CD4-positive, alpha-beta T cell treated with Interleukin-15 for 1 hour (primary cell): ENCODE results near the gene PPP1CA.

Experiments used
- DNase-seq: peaks from one replicate; pipeline ENCODE4 v3.0.0-alpha.2; 2020

PPP1CA gene

GRCh38 chr11:67400942-67401494 lies 640 bp downstream of the PPP1CA start:
- DNase-seq: no peak

GRCh38 chr11:67400251-67400941 lies 1.3 kb downstream of the PPP1CA start:
- DNase-seq: no peak

DNA sequence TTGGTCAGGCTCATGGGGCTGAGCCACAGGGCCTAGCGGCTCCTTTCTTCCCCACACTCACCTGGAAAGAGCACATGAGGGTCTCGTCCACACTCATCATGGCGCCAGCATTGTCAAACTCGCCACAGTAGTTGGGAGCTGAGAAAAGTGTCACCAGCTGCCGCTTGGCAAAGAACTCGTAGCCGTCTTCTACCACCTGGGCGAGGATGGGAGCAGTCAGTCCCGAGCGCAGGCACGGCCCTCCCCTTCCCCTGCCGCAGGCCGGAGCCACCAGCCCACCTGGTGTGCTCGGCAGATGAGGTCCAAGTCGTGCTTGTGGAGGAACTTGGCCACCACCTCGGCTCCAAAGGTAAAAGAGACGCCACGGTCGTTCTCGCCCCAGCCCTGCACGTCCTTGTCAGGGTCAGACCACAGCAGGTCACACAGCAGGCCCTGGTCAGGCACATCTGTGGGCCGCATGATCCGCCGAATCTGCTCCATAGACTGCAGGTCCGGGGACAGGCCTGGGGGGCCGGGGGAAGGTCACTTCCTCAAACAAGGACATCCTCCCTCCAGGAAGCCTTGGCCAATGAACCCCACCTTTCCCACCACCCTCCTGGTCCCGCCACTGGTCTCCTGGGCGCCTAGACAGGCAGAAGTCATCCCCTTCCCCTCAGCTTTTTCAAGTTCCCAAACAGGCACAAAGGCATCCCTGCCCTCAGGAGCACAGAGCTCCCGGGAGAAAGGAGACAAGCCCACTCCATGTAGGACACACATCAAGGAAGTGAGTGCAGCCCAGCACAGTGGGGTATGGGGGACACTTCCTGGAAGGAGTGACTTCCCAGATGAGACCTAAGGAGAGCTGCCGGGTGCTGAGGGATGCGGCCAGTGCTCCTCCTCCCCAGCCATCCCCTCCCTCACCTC lies 2.7 kb downstream of the PPP1CA start:
- DNase-seq: no peak

GRCh38 chr11:67397986-67398660 lies 3.5 kb downstream of the PPP1CA start:
- DNase-seq: no peak

GRCh38 chr11:67397536-67397935 lies 4.1 kb downstream of the PPP1CA start:
- DNase-seq: no peak

- DNase-seq: no peak
Measured at GRCh38 chr11:67396587-67397389, 4.9 kb downstream of the PPP1CA start.

GRCh38 chr11:67396259-67396581 lies 5.4 kb downstream of the PPP1CA start:
- no peak for DNase-seq

GRCh38 chr11:67395555-67396258 lies 6.0 kb downstream of the PPP1CA start:
- DNase-seq: no peak

DNA sequence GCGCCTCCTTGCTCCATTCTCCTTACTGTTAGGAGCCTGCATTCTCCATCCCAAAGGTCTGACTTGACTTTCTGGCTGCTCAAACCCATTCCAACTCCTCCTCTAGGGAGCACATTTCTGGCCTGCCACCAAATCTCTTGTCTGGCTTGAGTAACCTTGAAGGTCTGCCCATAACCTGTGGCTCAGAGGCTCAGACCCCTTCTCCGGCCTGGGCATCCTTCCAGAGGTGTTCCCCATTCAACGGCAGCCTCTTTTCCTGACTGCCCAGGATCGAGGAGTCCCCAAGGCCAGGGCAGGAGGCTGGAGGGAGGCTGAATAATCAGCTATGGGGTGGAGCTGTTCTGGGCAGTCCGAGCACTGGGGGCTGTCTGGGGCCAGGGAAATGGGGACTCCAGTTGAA lies 7.7 kb downstream of the PPP1CA start:
- DNase-seq: no peak

DNA sequence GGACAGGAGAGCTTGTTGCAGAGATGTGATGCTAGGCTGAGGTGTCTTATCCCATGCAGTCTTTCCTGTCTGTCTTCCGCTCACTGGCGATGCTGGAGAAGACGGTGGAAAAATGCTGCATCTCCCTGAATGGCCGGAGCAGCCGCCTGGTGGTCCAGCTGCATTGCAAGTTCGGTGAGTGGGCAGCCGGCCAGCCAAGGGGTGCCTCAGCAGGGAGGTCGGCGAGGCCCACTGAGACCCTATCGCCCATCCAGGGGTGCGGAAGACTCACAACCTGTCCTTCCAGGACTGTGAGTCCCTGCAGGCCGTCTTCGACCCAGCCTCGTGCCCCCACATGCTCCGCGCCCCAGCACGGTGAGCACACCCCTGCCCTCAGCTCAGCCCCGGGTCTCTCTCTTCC lies 8.2 kb downstream of the PPP1CA start:
- DNase-seq: no peak

DNA sequence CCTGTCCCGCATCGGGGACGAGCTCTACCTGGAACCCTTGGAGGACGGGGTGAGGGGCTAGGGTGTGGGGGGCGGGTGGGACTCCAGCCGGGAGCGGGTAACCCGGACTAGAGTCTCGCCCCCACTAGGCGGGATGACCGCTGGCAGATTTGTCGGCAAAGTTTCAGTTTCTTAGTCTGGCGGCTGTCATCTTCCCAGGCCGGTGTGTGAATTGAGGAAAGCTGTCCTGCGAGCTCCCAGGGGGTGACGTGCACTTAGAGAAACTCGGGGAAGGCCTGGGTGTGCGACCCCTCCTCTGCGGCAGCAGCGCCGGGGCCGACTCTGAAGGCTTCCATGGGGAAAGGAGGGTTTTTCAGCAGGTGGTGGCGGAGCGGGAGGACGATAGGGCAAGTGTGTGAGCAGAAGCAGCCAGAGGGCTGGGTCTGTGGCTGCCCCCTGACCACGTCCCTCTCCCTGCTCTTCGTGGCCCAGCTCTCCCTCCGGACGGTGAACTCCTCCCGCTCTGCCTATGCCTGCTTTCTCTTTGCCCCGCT lies 9.4 kb downstream of the PPP1CA start:
- DNase-seq: no peak

- peak; percentile 92 for DNase-seq
Measured at GRCh38 chr11:67391304-67392182, 10.1 kb downstream of the PPP1CA start, which contains the start of gene RAD9A. RAD9A (plus strand) TSS chr11:67391986; CDS start chr11:67392045, 59 bp downstream.

GRCh38 chr11:67390947-67391303 lies 10.7 kb downstream of the PPP1CA start:
- DNase-seq: no peak

DNA sequence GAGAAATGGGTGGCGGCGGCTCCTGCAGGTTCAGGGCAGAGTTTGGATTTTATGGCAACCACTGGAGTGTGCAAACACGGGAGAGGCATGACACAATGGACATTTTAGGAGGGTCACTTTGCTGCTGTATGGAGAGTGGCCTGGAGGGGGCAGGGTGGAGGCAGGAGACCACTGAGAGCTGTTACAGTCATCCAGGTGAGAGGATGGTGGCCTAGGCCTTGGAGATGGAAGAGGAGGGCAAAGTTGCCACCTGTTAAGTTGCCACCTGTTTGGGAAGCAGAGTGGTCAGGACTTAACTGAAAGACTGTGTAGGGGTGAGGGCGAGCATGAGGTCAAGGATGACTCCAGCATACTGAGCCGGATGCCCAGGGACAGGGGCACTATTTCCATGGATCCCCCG lies 12.2 kb downstream of the PPP1CA start:
- DNase-seq: peak; percentile 53

DNA sequence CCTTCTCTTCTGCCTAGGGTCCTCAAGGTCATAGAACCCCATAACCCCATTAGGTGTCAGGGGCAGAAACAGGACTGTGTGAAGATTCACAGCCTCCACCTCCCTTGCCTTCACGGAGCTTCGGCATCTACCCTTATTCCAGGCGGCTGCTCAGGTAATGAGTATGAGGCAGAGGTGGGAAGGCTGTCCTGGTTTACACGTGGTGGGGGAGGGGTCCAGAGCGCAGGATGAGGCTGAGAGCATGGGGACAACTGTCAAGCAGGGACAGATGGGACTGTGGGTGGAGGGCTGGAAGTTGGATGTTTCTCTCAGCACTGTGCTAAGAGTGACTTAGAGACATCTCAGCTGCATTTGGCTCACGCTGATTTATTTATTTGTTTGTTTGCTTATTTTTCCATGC lies 14.1 kb downstream of the PPP1CA start:
- no peak for DNase-seq

GRCh38 chr11:67387069-67387468 lies 14.6 kb downstream of the PPP1CA start:
- DNase-seq: no peak

DNA sequence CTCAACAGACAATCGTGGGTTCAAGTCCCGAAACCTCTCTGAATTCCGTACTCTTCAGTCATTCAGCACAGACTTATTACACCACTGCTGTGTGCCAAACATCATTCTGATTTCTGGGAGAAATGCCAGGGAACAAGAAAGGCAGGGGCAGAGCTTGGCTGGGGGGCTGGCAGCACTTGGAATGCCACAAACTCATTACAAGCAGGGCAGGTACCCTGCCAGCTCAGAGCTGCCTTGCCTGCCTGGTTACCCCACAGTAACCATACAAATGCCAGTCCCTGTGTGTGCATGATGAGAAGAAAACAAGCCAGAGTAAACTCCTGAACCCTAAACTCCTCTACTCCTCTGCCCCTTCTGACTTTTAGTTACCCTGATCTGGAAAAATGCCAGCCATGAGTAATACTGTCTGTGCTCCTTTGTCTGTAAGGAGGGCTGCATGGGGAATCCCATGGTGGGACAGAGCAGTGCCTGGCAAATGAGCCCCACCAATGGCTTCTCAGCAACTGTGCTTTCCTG lies 16.7 kb downstream of the PPP1CA start:
- DNase-seq: no peak

DNA sequence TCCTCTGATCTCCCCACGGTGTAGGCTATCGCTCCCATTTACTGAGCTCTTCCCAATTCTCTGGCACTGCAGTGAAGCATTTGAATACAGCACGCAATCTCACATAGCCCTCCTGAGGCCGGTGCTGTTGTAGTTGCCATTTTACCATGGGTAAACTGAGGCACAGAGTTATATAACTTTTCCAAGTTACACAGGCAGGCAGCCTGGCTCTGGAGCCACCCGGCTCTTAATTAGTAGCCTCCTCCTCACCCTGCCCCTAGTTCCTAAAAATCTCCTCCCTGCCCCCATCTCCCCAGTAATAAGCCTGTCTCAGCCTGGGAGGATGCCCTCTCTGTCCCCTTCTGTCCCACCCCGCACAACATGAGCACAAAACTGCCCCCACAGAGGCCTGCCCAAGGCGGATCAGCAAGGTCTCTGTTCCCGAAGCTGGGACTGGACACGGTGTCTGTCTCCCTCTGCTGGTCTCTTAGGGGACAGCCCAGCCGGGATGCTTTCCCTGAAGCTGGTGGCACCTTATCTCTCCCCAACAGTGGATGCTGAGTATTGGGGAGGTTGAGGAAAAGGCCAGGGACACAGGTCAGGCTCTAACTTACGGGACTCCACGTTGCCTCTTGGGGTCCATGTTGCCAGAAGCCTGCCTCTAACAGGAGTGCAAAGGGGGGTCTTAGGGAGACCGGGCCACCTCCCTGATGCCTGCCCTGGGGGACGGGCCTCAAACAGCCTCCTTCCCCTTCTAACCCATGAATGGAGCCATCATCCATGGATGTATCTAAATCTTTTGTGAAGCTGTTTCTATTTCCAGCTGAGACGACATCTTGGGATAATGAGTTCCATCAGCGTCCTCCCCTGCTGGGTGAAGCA lies 19.2 kb downstream of the PPP1CA start:
- peak; percentile 84 for DNase-seq

DNA sequence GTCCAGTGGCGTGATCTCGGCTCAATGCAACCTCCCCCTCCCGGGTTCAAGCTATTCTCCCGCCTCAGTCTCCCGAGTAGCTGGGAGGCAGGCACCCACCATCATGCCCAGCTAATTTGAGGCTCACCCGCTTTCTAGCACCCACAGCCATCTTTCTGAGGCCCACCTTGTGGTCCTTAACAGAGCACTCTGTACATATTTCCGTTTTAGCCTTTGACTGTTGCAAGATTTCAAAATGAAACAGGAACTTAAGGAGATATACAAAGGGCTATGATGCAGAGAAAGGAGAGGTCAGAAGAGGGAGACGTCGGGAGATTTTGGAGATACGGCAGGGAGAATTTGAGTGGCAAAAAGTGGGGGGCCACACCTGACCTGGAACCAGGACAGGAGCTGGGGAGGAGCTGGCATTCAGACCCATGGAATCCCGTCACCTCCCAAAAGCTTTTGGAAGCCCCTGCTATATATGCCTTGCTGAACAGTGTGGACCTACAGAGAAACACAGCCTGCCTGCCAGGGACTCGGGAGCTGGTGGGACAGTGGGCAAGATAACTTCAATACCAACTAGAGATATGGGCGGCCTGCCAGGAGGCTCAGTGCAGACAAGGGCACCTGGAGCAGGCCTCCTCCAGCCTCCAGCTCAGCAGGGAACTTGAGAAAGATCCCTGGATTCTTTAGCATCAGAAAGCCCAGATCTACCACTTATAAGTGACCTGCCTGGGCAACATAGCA lies 20.2 kb downstream of the PPP1CA start:
- no peak for DNase-seq
